DMS79 treated with DMSO at 0.1 percent for 48 hours (cell line): ENCODE results near the gene ZNF384.
"Not testable (repeated sequence)": the region's sequence is repeated elsewhere in the genome, so short reads cannot be mapped to it uniquely, and the experiment has no call there.

ENCODE experiments used
- DNase-seq: peaks from one replicate; lab custom pipeline; 2025; lab: John Stamatoyannopoulos, UW

Gene ZNF384

GRCh38 chr12:6688999-6689882 is at the start of gene ZNF384:
TSS of gene ZNF384 (minus strand) at chr12:6689375. CDS start at chr12:6679520, 9,855 bp downstream.
- peak; percentile 98 for DNase-seq

GRCh38 chr12:6736754-6737153 is 47.6 kb upstream of the ZNF384 start:
- DNase-seq, result no peak

GRCh38 chr12:6735448-6736191 is 46.4 kb upstream of the ZNF384 start:
- peak; percentile 90 for DNase-seq

- DNase-seq, result no peak
These were observed 45.6 kb upstream of the ZNF384 start for GRCh38 chr12:6734506-6735387.

- DNase-seq, result no peak
These were observed 41.0 kb upstream of the ZNF384 start for GRCh38 chr12:6730169-6730568.

- no peak for DNase-seq
These were observed 40.0 kb upstream of the ZNF384 start for GRCh38 chr12:6729186-6729585.

- no peak for DNase-seq
These were observed 36.2 kb upstream of the ZNF384 start for GRCh38 chr12:6725350-6725749.

- DNase-seq, result peak; percentile 44
These were observed 35.2 kb upstream of the ZNF384 start for GRCh38 chr12:6724409-6724797.

- DNase-seq, result peak; percentile 99
These were observed 34.6 kb upstream of the ZNF384 start, which contains the start of gene COPS7A for GRCh38 chr12:6723607-6724408. TSS of gene COPS7A (plus strand) at chr12:6724046. CDS start at chr12:6724657, 611 bp downstream.

- DNase-seq, result no peak
These were observed 33.7 kb upstream of the ZNF384 start for GRCh38 chr12:6722863-6723262.

GRCh38 chr12:6716874-6717437 is 27.8 kb upstream of the ZNF384 start:
- no peak for DNase-seq

- DNase-seq, result not testable (repeated sequence)
These were observed 27.1 kb upstream of the ZNF384 start for GRCh38 chr12:6716031-6716873.

- no peak for DNase-seq
These were observed 19.8 kb upstream of the ZNF384 start for GRCh38 chr12:6708960-6709394.

- DNase-seq, result not testable (repeated sequence)
These were observed 19.2 kb upstream of the ZNF384 start for GRCh38 chr12:6708351-6708750.

GRCh38 chr12:6703631-6704030 is 14.5 kb upstream of the ZNF384 start:
- DNase-seq, result no peak

GRCh38 chr12:6701078-6701768 is 12.0 kb upstream of the ZNF384 start:
- DNase-seq, result no peak

- DNase-seq, result peak; percentile 20
These were observed 11.5 kb upstream of the ZNF384 start, which contains the start of gene PIANP for GRCh38 chr12:6700646-6701051. TSS of gene PIANP (minus strand) at chr12:6700815. CDS start at chr12:6698061, 2,754 bp downstream.

- DNase-seq, result peak; percentile 14
These were observed 10.9 kb upstream of the ZNF384 start for GRCh38 chr12:6699989-6700645.
